HepG2 (cell line): ENCODE results near the gene DPY30. TPM values are rescaled to one million over a fixed set of nuclear protein-coding genes. Genes with fewer than 3 reads are reported as not detected.

Experiments used
- ARNT ChIP-seq: fragments of 450-650 bp; IDR thresholded peaks from 2 replicates; pipeline ENCODE4 v1.6.1; 2017
- CEBPG ChIP-seq: IDR thresholded peaks from 2 replicates; pipeline ENCODE4 v1.6.1; 2016
- HOXA3 ChIP-seq: sonication (generic); formaldehyde crosslinking; IDR thresholded peaks from 2 replicates; pipeline ENCODE4 v1.5.0; 2020; ENCODE audit warnings: missing genetic modification reagents
- KAT2B ChIP-seq: fragments of 150-350 bp; IDR thresholded peaks from 2 replicates; pipeline ENCODE4 v1.6.1; 2014; ENCODE audit warnings: low read depth, low read length, borderline replicate concordance
- MIXL1 ChIP-seq: IDR thresholded peaks from 2 replicates; pipeline ENCODE4 v1.6.1; 2016
- MXI1 ChIP-seq: IDR thresholded peaks from 3 replicates; pipeline ENCODE4 v1.6.1; 2012; ENCODE audit warnings: low read depth, low read length, inconsistent platforms, borderline replicate concordance
- NFRKB ChIP-seq: fragments of 450-650 bp; IDR thresholded peaks from 2 replicates; pipeline ENCODE4 v1.6.1; 2017
- PAWR ChIP-seq: sonication (generic); formaldehyde crosslinking; IDR thresholded peaks from 2 replicates; pipeline ENCODE4 v1.4.0; 2020; ENCODE audit warnings: missing genetic modification reagents, mild to moderate bottlenecking, borderline replicate concordance
- PHB2 ChIP-seq: fragments of 450-650 bp; IDR thresholded peaks from 2 replicates; pipeline ENCODE4 v1.6.1; 2018; ENCODE audit not compliant: partially characterized antibody
- RXRB ChIP-seq: IDR thresholded peaks from 2 replicates; pipeline ENCODE4 v1.6.1; 2016; ENCODE audit warnings: borderline replicate concordance, missing genetic modification reagents, missing compliant biosample characterization
- ZNF10 ChIP-seq: sonication (generic); formaldehyde crosslinking; IDR thresholded peaks from 2 replicates; pipeline ENCODE4 v1.4.0; 2020; ENCODE audit warnings: mild to moderate bottlenecking, low read depth, missing genetic modification reagents, borderline replicate concordance
- ZNF235 ChIP-seq: sonication (generic); formaldehyde crosslinking; IDR thresholded peaks from 2 replicates; pipeline ENCODE4 v1.8.1; 2023; ENCODE audit warnings: mild to moderate bottlenecking, missing genetic modification reagents, borderline replicate concordance
- ZNF251 ChIP-seq: sonication (generic); formaldehyde crosslinking; IDR thresholded peaks from 2 replicates; pipeline ENCODE4 v1.9.0; 2021; ENCODE audit warnings: mild to moderate bottlenecking, missing genetic modification reagents
- ZNF326 ChIP-seq: sonication (generic); formaldehyde crosslinking; IDR thresholded peaks from 2 replicates; pipeline ENCODE4 v1.4.0; 2020; ENCODE audit warnings: missing genetic modification reagents, borderline replicate concordance
- ZNF558 ChIP-seq: sonication (generic); formaldehyde crosslinking; IDR thresholded peaks from 2 replicates; pipeline ENCODE4 v1.9.0; 2022; ENCODE audit warnings: mild to moderate bottlenecking, missing genetic modification reagents, borderline replicate concordance
- ZNF572 ChIP-seq: sonication (generic); formaldehyde crosslinking; IDR thresholded peaks from 2 replicates; pipeline ENCODE4 v1.5.1; 2020; ENCODE audit warnings: mild to moderate bottlenecking, missing genetic modification reagents
- polyA plus RNA-seq, 8 experiments: library from polyadenylated mRNA; depleted of rRNA in 3 of 8; stranded (reverse) in 7 of 8; unstranded in 1 of 8; fragments of >200 nt; fragmentation: Illumina TruSeq in 4 of 8; extraction: Trizol in 4 of 8; gene quantifications; 2 replicates each; pipeline versions ENCODE4 v1.2.1 to v1.2.3, GENCODE V29; 2011 to 2016; ENCODE audit warnings: low read depth in 4 of 8, missing spikeins in 1 of 8, mixed read lengths in 1 of 8; ENCODE audit not compliant: insufficient read depth in 1 of 8
- total RNA-seq, 5 experiments: library from RNA; depleted of rRNA; stranded (reverse); fragments of >200 nt; fragmentation: Illumina TruSeq; extraction: Trizol; gene quantifications; 2 replicates each; pipeline ENCODE4 v1.2.3, GENCODE V29; 2016; ENCODE audit warnings: low read depth in 1 of 5
- TF ChIP-seq, protein P1 (sequence below): sonication (generic); formaldehyde crosslinking; IDR thresholded peaks from 2 replicates; pipeline ENCODE4 v1.4.0; 2020; ENCODE audit warnings: missing genetic modification reagents
- TF ChIP-seq, protein P2 (sequence below): conservative IDR thresholded peaks from 2 replicates; pipeline ENCODE4 v1.6.1; 2018; ENCODE audit warnings: missing genetic modification reagents
- TF ChIP-seq, protein P3 (sequence below): sonication (generic); formaldehyde crosslinking; IDR thresholded peaks from 2 replicates; pipeline ENCODE4 v1.5.0; 2020; ENCODE audit warnings: mild to moderate bottlenecking, missing genetic modification reagents

The DPY30 gene
- total and polyA plus RNA-seq, 2 of the 13 experiments (the other 11 are each of a cell fraction or from before 2014, with no cell fraction given) = 98.1 to 118 TPM

DNA sequence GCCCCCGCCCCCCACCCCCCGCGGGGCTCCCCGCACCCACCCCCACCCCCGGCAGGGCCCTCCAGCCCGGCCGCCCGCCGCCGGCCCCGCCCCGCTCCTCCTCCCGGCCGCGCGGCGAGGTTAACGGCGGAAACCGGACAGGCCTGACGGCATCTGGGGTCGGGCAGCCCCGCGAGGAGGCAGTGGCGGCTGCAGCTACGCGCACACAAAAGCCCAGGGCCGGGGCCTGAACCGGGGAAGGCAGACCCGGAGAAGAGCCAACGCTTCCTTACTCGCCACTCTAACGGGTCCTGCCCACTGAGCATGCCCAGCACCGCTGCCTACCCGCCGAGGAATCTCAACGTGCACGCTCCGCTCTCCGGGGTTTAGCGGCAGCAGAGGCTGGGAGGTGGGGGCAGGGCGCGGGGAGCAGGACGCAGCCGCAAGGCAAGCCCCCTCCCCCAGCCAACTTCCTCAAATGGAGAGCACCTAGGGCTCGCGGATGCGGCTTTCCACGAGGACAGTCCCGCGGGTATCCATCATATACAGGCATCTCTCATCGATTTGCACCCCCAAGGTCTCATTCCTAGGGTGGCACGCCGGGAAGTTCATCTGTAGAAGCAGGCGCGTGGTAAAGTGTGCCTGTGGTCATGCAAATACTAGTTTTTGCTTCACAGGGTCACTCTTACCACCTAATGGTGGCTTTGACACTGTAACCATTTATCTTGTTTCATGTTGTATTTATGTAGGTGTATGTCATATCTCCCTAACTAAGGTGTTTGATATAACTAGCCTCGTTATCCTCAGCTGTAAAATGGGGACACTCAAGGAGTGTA lies 28.7 kb downstream of the DPY30 start, which contains the start of gene MEMO1 (continued):
- TF ChIP-seq NFRKB (no peak), ZNF251 (no peak), ZNF10 (CRISPR knock-in tag) (no peak), MXI1 (peak; percentile 89; the same call in 2 of the 3 replicates), ZNF572 (peak; percentile 86; the same call in 1 of the 2 replicates), RXRB (CRISPR knock-in tag) (peak; percentile 85; the same call in 1 of the 2 replicates), PHB2 (no peak), ZNF558 (CRISPR knock-in tag) (peak; percentile 99), PAWR (0 out of 2 replicates have a peak, but pooled peaks have one; percentile 71), CEBPG (CRISPR knock-in tag) (peak; percentile 49), MIXL1 (CRISPR knock-in tag) (peak; percentile 81), HOXA3 (CRISPR knock-in tag) (peak; percentile 89), ZNF235 (CRISPR knock-in tag) (peak; percentile 90; the same call in 1 of the 2 replicates), ZNF326 (no peak), ARNT (no peak), KAT2B (peak; percentile 0; the same call in 1 of the 2 replicates)
- TF ChIP-seq, protein P1, sequence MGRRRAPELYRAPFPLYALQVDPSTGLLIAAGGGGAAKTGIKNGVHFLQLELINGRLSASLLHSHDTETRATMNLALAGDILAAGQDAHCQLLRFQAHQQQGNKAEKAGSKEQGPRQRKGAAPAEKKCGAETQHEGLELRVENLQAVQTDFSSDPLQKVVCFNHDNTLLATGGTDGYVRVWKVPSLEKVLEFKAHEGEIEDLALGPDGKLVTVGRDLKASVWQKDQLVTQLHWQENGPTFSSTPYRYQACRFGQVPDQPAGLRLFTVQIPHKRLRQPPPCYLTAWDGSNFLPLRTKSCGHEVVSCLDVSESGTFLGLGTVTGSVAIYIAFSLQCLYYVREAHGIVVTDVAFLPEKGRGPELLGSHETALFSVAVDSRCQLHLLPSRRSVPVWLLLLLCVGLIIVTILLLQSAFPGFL (CRISPR knock-in tag) = 0 out of 2 replicates have a peak, but pooled peaks have one; percentile 18
- TF ChIP-seq, protein P2, sequence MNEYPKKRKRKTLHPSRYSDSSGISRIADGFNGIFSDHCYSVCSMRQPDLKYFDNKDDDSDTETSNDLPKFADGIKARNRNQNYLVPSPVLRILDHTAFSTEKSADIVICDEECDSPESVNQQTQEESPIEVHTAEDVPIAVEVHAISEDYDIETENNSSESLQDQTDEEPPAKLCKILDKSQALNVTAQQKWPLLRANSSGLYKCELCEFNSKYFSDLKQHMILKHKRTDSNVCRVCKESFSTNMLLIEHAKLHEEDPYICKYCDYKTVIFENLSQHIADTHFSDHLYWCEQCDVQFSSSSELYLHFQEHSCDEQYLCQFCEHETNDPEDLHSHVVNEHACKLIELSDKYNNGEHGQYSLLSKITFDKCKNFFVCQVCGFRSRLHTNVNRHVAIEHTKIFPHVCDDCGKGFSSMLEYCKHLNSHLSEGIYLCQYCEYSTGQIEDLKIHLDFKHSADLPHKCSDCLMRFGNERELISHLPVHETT (CRISPR knock-in tag) = peak; percentile 98
- TF ChIP-seq, protein P3, sequence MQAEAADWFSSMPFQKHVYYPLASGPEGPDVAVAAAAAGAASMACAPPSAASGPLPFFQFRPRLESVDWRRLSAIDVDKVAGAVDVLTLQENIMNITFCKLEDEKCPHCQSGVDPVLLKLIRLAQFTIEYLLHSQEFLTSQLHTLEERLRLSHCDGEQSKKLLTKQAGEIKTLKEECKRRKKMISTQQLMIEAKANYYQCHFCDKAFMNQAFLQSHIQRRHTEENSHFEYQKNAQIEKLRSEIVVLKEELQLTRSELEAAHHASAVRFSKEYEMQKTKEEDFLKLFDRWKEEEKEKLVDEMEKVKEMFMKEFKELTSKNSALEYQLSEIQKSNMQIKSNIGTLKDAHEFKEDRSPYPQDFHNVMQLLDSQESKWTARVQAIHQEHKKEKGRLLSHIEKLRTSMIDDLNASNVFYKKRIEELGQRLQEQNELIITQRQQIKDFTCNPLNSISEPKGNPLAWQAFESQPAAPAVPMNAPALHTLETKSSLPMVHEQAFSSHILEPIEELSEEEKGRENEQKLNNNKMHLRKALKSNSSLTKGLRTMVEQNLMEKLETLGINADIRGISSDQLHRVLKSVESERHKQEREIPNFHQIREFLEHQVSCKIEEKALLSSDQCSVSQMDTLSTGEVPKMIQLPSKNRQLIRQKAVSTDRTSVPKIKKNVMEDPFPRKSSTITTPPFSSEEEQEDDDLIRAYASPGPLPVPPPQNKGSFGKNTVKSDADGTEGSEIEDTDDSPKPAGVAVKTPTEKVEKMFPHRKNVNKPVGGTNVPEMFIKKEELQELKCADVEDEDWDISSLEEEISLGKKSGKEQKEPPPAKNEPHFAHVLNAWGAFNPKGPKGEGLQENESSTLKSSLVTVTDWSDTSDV (CRISPR knock-in tag) = no peak
